Measurements from ENCODE around the gene BMP2. TPM values are rescaled to one million over a fixed set of nuclear protein-coding genes. Genes with fewer than 3 reads are reported as not detected.
A peak's percentile ranks its signal among the peaks of the same experiment; 100 is the strongest.

Gene BMP2
- total RNA-seq, 2 donors from 2014 or later: 6.9 to 8.9 TPM

DNA sequence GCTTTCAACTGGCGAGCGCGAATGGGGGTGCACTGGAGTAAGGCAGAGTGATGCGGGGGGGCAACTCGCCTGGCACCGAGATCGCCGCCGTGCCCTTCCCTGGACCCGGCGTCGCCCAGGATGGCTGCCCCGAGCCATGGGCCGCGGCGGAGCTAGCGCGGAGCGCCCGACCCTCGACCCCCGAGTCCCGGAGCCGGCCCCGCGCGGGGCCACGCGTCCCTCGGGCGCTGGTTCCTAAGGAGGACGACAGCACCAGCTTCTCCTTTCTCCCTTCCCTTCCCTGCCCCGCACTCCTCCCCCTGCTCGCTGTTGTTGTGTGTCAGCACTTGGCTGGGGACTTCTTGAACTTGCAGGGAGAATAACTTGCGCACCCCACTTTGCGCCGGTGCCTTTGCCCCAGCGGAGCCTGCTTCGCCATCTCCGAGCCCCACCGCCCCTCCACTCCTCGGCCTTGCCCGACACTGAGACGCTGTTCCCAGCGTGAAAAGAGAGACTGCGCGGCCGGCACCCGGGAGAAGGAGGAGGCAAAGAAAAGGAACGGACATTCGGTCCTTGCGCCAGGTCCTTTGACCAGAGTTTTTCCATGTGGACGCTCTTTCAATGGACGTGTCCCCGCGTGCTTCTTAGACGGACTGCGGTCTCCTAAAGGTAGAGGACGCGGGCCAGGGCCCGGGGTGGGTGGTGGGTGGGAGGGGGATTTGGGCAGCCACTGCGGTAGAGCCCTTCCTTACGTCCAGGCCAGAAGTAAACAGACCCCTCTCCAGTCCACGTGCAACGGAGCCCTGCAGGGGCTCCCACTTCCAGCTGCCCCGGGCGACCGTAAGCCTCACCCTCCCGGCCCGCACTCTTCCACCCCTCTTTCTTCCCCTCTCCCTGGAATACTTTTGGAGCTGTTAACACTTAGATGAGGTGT lies 998 bp downstream of the BMP2 start:
- TF ChIP-seq, protein P1, sequence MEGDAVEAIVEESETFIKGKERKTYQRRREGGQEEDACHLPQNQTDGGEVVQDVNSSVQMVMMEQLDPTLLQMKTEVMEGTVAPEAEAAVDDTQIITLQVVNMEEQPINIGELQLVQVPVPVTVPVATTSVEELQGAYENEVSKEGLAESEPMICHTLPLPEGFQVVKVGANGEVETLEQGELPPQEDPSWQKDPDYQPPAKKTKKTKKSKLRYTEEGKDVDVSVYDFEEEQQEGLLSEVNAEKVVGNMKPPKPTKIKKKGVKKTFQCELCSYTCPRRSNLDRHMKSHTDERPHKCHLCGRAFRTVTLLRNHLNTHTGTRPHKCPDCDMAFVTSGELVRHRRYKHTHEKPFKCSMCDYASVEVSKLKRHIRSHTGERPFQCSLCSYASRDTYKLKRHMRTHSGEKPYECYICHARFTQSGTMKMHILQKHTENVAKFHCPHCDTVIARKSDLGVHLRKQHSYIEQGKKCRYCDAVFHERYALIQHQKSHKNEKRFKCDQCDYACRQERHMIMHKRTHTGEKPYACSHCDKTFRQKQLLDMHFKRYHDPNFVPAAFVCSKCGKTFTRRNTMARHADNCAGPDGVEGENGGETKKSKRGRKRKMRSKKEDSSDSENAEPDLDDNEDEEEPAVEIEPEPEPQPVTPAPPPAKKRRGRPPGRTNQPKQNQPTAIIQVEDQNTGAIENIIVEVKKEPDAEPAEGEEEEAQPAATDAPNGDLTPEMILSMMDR (IDR thresholded peaks at IDR 0.05): no peak
- no peaks in the 10 kb centered on the region for H3K9me3 ChIP-seq
- peak; percentile 62 for DNase-seq (ENCODE audit: low spot score)
- H3K27me3 ChIP-seq: peaks cover 0 to 8% of the 10 kb centered on the region in 2 donors
- H3K36me3 ChIP-seq: no peaks in the 10 kb centered on the region
- peak overlapping the region; percentile 67 to 77 for H3K27ac ChIP-seq
- H3K4me1 ChIP-seq: peaks cover 0 to 30% of the 10 kb centered on the region in 2 donors
- H3K4me3 ChIP-seq: peak overlapping the region; percentile 67 to 71

DNA sequence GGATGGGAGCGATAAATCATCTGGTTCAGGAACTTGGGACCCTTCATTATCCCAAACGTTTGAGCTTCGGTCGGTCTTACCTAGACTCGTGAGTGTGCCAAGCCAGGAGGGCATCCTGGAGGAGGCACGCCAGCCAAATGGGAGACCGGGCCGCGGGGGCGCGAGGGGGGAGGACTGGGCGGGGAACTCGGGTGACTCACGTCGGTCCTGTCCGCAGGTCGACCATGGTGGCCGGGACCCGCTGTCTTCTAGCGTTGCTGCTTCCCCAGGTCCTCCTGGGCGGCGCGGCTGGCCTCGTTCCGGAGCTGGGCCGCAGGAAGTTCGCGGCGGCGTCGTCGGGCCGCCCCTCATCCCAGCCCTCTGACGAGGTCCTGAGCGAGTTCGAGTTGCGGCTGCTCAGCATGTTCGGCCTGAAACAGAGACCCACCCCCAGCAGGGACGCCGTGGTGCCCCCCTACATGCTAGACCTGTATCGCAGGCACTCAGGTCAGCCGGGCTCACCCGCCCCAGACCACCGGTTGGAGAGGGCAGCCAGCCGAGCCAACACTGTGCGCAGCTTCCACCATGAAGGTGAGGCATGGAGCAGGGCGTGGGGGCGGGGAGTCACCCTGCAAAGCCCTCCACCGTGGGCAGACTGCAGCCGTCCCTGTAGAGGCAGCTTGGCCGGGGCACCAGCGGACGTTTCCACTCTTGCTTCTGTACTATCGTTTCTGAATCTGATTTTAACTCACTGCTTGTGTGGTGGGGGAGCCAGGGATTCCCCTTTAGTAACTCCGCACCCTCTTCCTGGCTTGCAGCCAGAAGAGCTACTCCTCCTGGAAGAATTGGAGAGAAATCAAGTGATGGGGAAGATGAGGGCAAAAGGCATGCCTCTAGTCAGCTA lies 2.7 kb downstream of the BMP2 start:
- Histone ChIP-seq H3K27ac (no peak overlapping the region), H3K36me3 (no peaks in the 10 kb centered on the region), H3K4me1 (peaks cover 0 to 30% of the 10 kb centered on the region in 2 donors), H3K9me3 (no peaks in the 10 kb centered on the region), H3K4me3 (peak overlapping the region; percentile 67 to 71), H3K27me3 (peaks cover 0 to 8% of the 10 kb centered on the region in 2 donors)
- no peak for DNase-seq (ENCODE audit: low spot score)
- TF ChIP-seq, protein P1 (IDR thresholded peaks at IDR 0.05): no peak

GRCh38 chr20:6770786-6771100 lies 3.3 kb downstream of the BMP2 start:
- Histone ChIP-seq H3K27me3 (peaks cover 0 to 8% of the 10 kb centered on the region in 2 donors), H3K4me1 (peaks cover 0 to 30% of the 10 kb centered on the region in 2 donors), H3K27ac (no peak overlapping the region), H3K9me3 (no peaks in the 10 kb centered on the region), H3K36me3 (no peaks in the 10 kb centered on the region), H3K4me3 (peak overlapping the region; percentile 67 to 71)
- DNase-seq (ENCODE audit: low spot score): no peak
- TF ChIP-seq, protein P1 (IDR thresholded peaks at IDR 0.05): no peak

DNA sequence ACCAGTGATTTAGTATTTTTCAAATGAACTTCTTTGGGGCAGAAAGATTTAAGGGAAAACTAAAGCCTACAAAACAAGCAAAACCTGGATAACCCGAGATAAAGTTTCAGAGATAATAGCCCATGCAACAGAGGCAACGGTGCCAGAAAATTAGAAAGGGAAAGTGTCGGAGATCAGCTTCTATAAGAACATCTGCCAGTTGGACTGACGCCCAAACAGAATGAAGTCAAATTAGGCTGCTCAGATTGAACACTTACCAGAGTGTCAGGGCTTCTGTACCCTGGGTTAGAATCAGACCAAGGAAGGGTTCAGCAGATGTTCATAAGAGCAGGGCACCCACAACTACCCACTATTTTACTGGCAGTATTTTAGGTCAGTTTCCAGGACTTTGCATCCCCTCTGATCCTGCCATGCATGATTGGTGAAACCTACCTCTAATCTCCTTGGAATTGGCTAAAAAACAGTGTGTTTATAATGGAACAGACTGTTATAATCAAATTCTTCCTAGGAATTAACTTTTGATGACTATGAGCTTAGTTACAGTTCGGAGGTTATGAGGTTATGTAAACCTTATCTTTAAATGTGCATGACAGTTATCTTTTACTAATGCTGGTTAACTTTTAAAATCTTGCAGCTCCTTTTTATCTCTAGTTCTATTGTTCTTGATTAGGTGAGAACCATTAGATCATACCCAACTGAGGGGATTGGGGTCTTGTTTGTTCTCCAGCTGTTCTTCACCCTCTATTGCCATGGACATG lies 13.1 kb downstream of the BMP2 start:
- Histone ChIP-seq H3K4me1 (no peaks in the 10 kb centered on the region), H3K9me3 (no peaks in the 10 kb centered on the region), H3K27me3 (no peaks in the 10 kb centered on the region), H3K36me3 (peaks cover 7% of the 10 kb centered on the region), H3K4me3 (no peak overlapping the region), H3K27ac (no peak overlapping the region)
- DNase-seq (ENCODE audit: low spot score): no peak
- TF ChIP-seq, protein P1 (IDR thresholded peaks at IDR 0.05): no peak

- H3K36me3 ChIP-seq: peaks cover 1% of the 10 kb centered on the region
- H3K27ac ChIP-seq: no peak overlapping the region
- H3K27me3 ChIP-seq: no peaks in the 10 kb centered on the region
- no peak overlapping the region for H3K4me3 ChIP-seq
- TF ChIP-seq, protein P1 (IDR thresholded peaks at IDR 0.05): no peak
- no peaks in the 10 kb centered on the region for H3K9me3 ChIP-seq
- H3K4me1 ChIP-seq: no peaks in the 10 kb centered on the region
- DNase-seq (ENCODE audit: low spot score): no peak
Measured at GRCh38 chr20:6783752-6784151, 16.3 kb downstream of the BMP2 start.
